AG09309 (cell line): ENCODE measurements around the gene RNF222.

Experiments used
- DNase-seq: peaks from one replicate; pipeline ENCODE4 v3.0.0-alpha.2; 2010; ENCODE audit warnings: low read depth
- H3K4me3 ChIP-seq: 2 replicates; pipeline ENCODE4 v1.5.1; 2011; ENCODE audit warnings: mild to moderate bottlenecking, low read depth, low read length, moderate library complexity; ENCODE audit not compliant: control insufficient read depth
- TF ChIP-seq, protein P1 (sequence below): IDR thresholded peaks from 2 replicates; pipeline ENCODE4 v1.5.1; 2011; ENCODE audit warnings: mild to moderate bottlenecking, low read depth, low read length, inconsistent platforms; ENCODE audit not compliant: insufficient read depth, control insufficient read depth; ENCODE audit errors: missing control alignments

RNF222 gene

GRCh38 chr17:8438441-8438840 is 40.8 kb upstream of the RNF222 start:
- TF ChIP-seq, protein P1, sequence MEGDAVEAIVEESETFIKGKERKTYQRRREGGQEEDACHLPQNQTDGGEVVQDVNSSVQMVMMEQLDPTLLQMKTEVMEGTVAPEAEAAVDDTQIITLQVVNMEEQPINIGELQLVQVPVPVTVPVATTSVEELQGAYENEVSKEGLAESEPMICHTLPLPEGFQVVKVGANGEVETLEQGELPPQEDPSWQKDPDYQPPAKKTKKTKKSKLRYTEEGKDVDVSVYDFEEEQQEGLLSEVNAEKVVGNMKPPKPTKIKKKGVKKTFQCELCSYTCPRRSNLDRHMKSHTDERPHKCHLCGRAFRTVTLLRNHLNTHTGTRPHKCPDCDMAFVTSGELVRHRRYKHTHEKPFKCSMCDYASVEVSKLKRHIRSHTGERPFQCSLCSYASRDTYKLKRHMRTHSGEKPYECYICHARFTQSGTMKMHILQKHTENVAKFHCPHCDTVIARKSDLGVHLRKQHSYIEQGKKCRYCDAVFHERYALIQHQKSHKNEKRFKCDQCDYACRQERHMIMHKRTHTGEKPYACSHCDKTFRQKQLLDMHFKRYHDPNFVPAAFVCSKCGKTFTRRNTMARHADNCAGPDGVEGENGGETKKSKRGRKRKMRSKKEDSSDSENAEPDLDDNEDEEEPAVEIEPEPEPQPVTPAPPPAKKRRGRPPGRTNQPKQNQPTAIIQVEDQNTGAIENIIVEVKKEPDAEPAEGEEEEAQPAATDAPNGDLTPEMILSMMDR, result no peak
- H3K4me3 ChIP-seq, result no peak overlapping the region
- no peak for DNase-seq

GRCh38 chr17:8436844-8437171 is 39.2 kb upstream of the RNF222 start:
- peak overlapping the region; percentile 81 for H3K4me3 ChIP-seq
- DNase-seq, result no peak
- TF ChIP-seq, protein P1, result no peak

DNA sequence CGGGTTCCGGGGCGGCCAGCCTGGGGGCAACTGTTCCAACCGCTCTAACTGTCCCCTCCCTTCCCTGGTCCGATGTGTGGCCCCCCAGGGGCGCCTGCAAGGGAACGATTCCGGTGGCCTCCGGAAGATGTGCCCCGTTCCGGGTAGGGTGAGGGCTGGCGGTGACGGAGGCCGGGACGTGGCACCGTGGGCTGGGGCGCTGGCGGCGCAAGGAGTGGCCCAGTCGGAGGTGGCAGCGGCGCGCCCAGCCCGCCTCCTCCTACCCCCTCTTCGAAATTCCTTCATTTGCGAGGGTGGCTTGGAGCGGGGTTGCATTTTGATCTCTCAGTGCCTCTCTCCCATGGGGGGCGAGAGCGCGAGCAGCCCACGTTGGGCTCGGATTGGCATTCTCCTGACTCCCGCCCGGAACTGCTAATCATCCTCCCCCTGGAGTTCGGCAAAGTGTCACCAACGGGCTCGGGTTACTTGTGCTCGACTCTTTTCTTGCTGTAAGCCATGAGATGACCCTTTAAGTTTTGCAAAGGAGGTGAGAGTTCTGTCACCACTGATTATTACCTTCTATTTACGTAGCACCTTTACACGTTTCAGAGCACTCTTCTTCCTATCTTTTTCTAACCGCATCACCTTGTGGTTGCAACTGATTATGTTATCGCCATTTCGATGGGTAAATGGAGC is 38.7 kb upstream of the RNF222 start:
- TF ChIP-seq, protein P1, result no peak
- peak; percentile 35 for DNase-seq
- H3K4me3 ChIP-seq, result peak overlapping the region; percentile 81

DNA sequence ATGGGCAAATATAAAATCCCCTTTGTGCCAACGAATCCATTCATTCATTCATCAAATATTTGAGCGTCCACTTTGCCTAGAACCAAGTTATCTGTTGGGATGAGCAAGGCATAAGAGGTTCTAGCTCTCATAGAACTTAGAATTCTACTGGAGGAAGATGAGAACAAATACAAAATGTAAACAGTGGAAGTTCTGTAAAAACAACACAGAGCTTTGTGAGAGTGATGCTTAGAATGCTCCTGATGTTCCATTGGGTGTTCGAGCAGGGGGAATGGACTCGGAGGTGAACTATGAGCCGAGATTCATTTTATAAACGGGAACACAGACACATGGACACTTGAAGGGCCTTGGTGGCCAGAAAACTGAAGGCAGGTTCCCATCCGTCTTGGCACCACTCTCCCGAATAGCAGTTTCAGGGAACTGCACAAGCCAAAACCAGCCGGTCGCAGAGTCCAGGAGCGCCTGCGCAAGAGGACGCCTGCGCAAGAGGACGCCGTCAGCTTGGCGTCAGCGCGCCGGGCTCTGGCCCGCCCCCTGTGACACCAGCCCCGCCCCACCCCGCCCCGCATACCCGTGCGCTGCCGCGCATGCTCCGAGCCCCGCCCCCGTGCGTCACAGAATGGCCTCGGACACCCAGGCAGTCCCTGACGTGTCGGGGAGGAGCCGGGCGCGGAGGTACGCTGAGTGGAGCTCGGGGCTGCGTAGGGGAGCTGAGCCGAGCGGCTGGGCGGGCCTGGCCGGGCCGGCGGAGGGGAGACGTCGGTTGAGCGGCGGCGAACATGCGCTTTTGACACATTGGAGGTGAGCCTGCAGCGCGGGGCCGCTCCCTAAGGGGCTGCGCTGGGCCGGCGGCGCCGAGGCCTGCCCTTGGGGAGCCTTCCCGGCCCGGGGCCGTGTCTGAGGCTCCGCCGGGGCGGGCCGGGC is 37.9 kb upstream of the RNF222 start, which contains the start of gene NDEL1:
Gene NDEL1 (plus strand): TSS at position 640 of the 924 bp plus-strand sequence. CDS start 8,388 bp downstream, outside the sequence.
- peak within 1 kb of the TSS; percentile 81 for H3K4me3 ChIP-seq
- DNase-seq, result peak; percentile 90
- TF ChIP-seq, protein P1, result no peak

DNA sequence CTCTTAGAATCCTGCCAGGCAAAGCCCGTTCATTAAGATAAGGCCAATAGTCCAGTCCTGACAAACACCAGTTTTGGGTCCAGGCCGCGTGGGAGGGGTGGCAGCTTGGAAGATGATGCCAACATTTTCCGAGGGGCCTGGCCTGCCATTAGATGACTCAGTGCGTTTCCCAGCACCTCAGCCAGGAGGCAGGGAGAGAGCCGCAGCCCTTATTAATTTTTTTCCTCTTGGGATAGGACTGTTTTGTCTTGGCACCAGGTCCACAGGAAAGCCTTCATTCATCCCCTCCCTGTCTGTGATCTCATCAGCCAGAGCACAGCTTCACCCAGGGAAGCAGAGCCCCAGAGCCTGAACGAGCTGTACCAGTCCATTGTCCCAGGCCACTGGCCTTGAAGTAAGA is 33.3 kb upstream of the RNF222 start:
- peak; percentile 61 for DNase-seq
- H3K4me3 ChIP-seq, result no peak overlapping the region
- TF ChIP-seq, protein P1, result no peak

- H3K4me3 ChIP-seq, result no peak overlapping the region
- TF ChIP-seq, protein P1, result no peak
- no peak for DNase-seq
These were observed 29.2 kb upstream of the RNF222 start for GRCh38 chr17:8426802-8427201.
